HUDEP-2 (cell line): Measurements from ENCODE around the gene HYDIN.
"Not testable (repeated sequence)": the region's sequence is repeated elsewhere in the genome, so short reads cannot be mapped to it uniquely, and the experiment has no call there.

Experiments used
- DNase-seq, 76 experiments: peaks; one replicate each; lab custom pipeline; 2025; ENCODE audit not compliant: unreplicated experiment in 76 of 76; lab: John Stamatoyannopoulos, UW

Gene HYDIN

DNA sequence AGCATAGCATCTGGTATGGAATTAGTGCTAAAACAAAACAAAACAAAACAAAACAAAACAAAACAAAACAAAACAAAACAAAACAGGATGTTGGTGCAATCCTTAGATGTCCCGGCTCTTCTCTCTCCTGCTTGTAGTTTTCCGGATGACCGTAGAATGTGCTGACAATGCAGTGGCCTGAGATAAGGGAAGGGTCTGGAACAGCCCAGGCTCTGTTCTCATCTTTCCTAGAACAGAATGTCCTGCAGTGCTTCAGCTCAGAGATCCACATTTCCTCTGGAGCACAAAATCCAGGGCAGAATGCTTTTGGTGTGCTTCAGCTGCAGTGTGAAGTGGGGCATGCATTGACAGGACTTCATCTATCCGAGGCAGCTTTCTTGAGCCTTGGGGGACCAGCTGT, 345.9 kb downstream of the HYDIN start:
- DNase-seq = not testable (repeated sequence)

GRCh38 chr16:70882311-70882710, 348.2 kb downstream of the HYDIN start:
- DNase-seq = not testable (repeated sequence)

DNA sequence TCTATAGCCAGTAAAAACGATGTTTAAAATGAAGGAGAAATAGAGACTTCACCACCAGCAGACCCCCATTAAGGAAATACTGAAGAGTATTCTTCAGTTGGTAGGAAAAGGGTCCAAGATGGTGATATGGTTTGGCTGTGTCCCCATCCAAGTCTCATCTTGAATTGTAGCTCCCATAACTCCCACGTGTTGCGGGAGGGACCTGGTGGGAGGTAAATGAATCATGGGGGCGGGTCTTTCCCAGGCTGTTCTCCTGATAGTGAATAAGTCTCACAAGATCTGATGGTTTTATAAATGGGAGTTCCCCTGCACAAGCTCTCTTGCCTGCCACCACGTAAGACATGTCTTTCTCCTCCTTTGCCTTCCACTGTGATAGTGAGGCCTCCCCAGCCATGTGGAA, 352.6 kb downstream of the HYDIN start:
- DNase-seq = peak in 2 of 76 experiments; percentile 0 to 3

- DNase-seq = not testable (repeated sequence)
Measured at GRCh38 chr16:70876442-70876841, 354.1 kb downstream of the HYDIN start.

GRCh38 chr16:70864698-70865097, 365.8 kb downstream of the HYDIN start:
- not testable (repeated sequence) for DNase-seq

GRCh38 chr16:70861996-70862395, 368.5 kb downstream of the HYDIN start:
- DNase-seq = peak in 1 of 76 experiments; percentile 5

DNA sequence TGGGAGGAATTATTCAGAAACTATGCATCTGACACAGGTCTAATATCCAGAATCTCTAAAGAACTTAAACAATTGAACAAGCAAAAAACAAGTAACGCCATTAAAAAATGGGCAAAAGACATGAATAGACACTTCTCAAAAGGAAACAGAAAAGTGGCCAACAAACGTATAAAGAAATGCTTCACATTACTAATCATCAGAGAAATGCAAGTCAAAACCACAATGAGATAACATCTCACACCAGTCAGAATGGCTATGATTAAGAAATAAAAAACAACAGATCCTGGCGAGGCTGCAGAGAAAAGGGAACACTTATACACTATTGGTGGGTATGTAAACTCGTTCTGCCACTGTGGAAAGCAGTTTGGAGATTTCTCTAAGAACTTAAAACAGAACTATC, 379.2 kb downstream of the HYDIN start:
- DNase-seq = not testable (repeated sequence)

- not testable (repeated sequence) for DNase-seq
Measured at GRCh38 chr16:70823498-70824118, 406.9 kb downstream of the HYDIN start.

DNA sequence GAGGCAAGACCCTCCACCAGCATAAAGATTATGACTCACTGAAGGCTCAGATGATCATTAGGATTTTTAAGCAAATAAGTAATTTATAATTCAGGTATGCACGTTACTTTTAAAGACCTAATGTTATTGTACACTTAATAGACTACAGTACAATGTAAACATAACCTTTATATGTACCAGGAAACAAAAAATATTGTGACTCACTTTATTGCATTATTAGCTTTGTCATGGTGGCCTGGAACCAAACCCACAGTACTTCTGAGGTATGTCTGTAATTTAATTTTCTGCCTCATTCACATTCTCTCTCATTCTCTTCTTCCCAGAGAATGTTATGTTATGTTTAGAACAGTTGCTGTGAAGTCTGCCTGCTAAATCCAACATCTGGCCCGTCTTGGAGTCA, 407.8 kb downstream of the HYDIN start:
- DNase-seq = not testable (repeated sequence)

- not testable (repeated sequence) for DNase-seq
Measured at GRCh38 chr16:70818088-70818487, 412.4 kb downstream of the HYDIN start.

DNA sequence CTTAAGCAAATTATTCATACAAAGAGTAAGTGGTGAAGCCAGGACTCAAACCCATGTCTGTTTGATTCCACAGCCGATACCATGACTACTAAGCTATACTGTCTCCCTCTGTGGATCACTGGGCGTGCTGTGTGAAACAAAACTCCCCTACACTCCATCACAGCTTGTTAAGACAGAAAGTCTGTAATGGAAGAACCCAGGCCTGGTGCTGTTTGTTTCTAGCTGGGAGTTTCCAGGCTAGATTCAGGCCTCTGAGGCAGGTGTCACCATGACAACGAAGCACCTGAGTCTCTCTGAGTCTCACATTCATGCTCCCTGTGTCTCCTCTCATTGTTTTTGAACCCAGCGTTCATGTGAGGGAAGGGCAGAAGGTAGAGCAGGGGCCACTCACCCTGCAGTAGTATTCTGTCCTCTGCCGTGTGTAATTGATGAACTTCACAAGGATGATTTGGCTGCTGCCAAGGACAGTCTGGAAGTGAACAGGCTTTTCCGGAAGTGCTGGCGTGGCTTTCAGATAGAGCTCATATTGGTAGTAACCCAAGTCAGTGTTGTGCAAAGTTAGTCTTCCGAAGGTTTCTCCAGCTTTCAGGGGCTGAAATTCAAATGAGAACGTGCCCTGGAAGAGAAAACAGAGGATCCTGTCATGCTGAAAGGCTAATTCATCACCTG, 421.0 kb downstream of the HYDIN start:
- DNase-seq = no peak

GRCh38 chr16:70808371-70808770, 422.2 kb downstream of the HYDIN start:
- no peak for DNase-seq

GRCh38 chr16:70805787-70806186, 424.7 kb downstream of the HYDIN start:
- DNase-seq = no peak

DNA sequence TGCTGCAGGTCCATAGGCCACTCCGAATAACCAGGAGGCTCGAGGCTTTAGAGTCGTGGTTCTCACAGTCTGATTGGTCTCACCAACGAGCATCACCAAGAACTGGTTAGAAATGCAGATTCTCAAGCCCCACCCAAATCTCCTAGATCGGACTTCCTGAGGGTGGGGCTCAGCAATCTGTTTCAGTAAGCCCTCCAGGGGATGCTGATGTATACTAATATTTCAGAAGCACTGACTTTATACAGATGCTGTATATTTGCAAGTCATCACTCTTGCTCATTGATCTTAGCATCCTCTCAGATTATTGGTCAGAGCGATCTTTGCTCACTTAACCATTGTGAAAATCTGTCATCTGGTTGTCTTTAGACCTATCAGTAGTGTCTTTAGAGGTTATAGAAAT, 425.1 kb downstream of the HYDIN start:
- no peak for DNase-seq

DNA sequence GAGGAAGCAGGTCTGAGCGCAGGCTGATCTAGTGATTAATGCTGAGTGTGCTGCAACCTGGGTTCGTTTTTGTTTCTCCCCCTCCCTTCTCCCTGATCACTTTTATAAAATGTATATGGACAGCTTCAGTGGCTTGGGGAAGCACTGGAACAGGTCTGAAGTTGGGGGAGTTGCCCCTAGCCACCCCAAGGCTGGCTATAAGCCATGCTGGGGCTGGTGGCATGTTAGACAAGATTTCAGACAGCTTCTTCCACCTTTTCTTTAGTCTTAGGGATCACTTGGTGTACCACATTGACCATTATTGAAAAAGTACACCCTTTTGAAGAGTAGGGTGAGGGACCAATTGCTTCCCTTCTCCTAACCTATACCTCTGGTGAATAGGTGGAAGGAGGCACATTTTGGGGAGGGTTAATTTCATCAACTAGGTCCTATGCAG, 425.8 kb downstream of the HYDIN start:
- DNase-seq = peak in 2 of 76 experiments; percentile 45 to 46

DNA sequence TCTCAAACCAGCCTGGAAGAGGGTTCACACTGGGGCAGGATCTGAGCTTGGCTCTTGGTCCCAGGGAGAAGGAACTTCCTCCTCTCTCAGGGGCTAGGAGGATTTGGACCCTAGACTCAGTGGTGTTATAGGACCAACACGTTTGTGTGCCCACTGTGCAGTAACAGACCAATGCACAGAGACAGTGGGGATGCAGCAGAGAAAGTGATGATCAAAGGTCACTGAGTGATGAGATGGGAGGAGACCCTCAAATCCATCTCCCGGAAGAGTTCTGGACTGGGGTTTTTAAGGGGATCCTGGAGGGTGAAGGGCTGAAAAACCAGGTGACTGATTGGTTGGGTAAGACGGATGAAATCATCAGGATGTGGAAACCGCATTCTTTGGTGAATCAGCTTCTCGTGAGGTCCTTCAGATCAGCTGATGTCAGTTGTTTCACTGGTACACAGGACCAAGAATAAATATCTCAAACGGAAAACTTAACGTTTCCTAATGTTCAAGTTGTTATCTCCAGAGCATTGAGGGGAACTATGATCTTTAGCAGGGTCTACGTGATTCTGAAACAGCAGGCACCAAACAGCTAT, 426.3 kb downstream of the HYDIN start:
- DNase-seq = peak in 6 of 76 experiments; percentile 5 to 46 (median 32)

GRCh38 chr16:70803319-70803718, 427.2 kb downstream of the HYDIN start:
- no peak for DNase-seq

- DNase-seq = no peak
Measured at GRCh38 chr16:70801611-70802010, 428.9 kb downstream of the HYDIN start.

DNA sequence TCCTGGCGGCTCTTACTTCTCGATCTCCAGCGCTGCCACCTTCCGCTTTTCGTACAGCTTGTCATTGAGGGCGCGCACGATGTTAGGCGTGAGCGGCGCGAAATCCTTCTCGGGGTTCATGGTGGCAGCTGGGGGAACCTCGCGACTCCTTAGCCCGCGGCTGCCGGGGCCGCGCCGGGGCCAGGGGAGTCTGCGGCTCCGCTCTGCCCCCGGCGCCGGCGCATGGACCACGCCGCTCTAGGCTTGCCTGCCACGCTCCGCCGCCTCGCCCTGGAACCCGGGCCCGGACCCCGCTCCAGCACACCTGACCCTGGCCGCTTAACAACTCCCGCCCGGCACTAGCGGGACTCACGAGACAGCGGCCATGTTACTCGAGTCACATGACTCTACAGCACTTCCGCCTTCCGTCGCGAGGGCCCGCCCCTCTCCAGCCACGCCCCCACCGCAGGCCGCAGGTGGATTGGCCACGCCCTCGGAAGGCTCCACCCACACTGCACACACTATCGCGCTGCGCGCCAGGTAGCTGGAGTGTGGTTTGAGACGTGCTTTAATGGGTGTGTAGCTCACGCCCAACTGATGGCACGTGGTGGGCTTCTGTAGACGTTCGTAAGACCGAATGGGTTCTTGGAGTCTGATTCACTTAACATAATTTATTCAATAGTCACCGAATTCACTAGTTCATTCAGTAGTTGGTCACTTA, 429.6 kb downstream of the HYDIN start, which contains the start of gene VAC14:
Gene VAC14, minus strand, starts transcription at position 378 of the 700 bp plus-strand sequence. Its CDS starts 258 bp downstream, at position 120.
- peak in 75 of 76 experiments; percentile 33 to 98 (median 93) for DNase-seq

- peak in 5 of 76 experiments; percentile 9 to 28 (median 12) for DNase-seq
Measured at GRCh38 chr16:70800311-70800710, 430.2 kb downstream of the HYDIN start.

DNA sequence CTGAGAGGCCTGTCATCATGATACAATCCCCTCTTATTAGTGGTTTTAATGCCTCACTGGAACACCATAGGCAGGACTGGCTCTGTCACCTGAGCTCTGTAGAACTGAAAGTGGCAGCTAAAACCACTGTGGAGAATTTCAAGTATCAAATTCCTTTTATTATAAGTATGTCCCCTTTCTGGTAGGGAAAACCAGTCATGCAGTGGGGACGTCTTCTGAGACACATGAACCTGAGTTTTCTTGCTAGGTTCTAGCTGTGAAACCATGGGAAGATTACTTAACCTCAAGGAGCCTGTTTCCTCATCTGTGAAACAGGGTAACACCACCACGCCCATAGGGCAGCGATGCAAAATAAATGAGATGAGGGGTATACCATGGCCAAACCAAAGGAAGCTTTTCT, 434.2 kb downstream of the HYDIN start:
- DNase-seq = no peak
